Adrenal gland (tissue), 12 donors: Measurements from ENCODE around the gene GRIA2. TPM values are rescaled to one million over a fixed set of nuclear protein-coding genes. Genes with fewer than 3 reads are reported as not detected.

Experiments used
- DNase-seq, 7 donors: peaks; one replicate each; pipeline ENCODE4 v3.0.0-alpha.2; 2019 to 2020
- H3K27ac ChIP-seq, 5 donors: fragments of 200-600 bp; sonication (generic) in 4 of 5; 1 replicate in 3 of 5; 2 replicates in 2 of 5; pipeline versions ENCODE4 v1.5.1 to v1.8.0; 2016 to 2020; ENCODE audit warnings: mild to moderate bottlenecking in 1 of 5
- H3K27me3 ChIP-seq: fragments of 200-600 bp; 2 replicates; pipeline ENCODE4 v1.8.0; 2021
- H3K36me3 ChIP-seq, 2 donors: fragments of 200-600 bp; replicated peaks in 1 of 2; 1 replicate in 1 of 2; 2 replicates in 1 of 2; pipeline versions ENCODE4 v1.5.1 to v1.8.0; 2018 to 2022
- H3K4me1 ChIP-seq, 2 donors: fragments of 200-600 bp; replicated peaks in 1 of 2; 1 replicate in 1 of 2; 2 replicates in 1 of 2; pipeline versions ENCODE4 v1.5.1 to v1.8.0; 2018 to 2021
- H3K4me3 ChIP-seq, 4 donors: fragments of 200-600 bp; sonication (generic) in 3 of 4; one replicate each; pipeline ENCODE4 v1.5.1; 2016 to 2018
- H3K9me3 ChIP-seq, 3 donors: fragments of 200-600 bp; sonication (generic) in 1 of 3; replicated peaks in 1 of 3; 1 replicate in 2 of 3; 2 replicates in 1 of 3; pipeline versions ENCODE4 v1.5.1 to v1.8.0; 2016 to 2021
- CTCF ChIP-seq, 6 experiments: fragments of 450-650 bp in 4 of 6; fragments of 200-600 bp in 2 of 6; sonication (generic) in 1 of 6; IDR thresholded peaks; 1 replicate in 5 of 6; 2 replicates in 1 of 6; pipeline versions ENCODE4 v1.5.1 to v1.8.0; 2016 to 2021; ENCODE audit warnings: antibody characterized with exemption in 6 of 6, mild to moderate bottlenecking in 2 of 6, moderate library complexity in 1 of 6
- POLR2A ChIP-seq, 2 donors: fragments of 450-650 bp; IDR thresholded peaks; one replicate each; pipeline ENCODE4 v1.6.1; 2017; ENCODE audit warnings: antibody characterized with exemption in 2 of 2, mild to moderate bottlenecking in 2 of 2, moderate library complexity in 1 of 2
- WGBS, 4 donors: extraction: QIAGEN DNeasy Blood & Tissue Kit in 2 of 4; methylation state at CpG; one replicate each; pipeline versions ENCODE4 v1.1.5 to v1.1.7; 2013 to 2017; 5-methylcytosine and 5-hydroxymethylcytosine counted together
- intact Hi-C, 2 donors: fragments of 100-400 bp; cut with DNase I; formaldehyde crosslinking; loops; one replicate each; pipeline versions ENCODE4 v1.14.1 to v1.15.0; 2022 to 2023
- polyA plus RNA-seq, 3 donors: library from polyadenylated mRNA; stranded (reverse); fragments of 200-250 nt in 2 of 3; fragments of 350-450 nt in 1 of 3; fragmentation: Illumina TruSeq in 1 of 3; extraction: RNeasy Lipid Tissue Mini Kit (QIAGEN cat#74804) in 1 of 3; gene quantifications; one replicate each; pipeline ENCODE4 v1.2.3, GENCODE V29; 2013 to 2014
- small RNA-seq, 2 donors: library from RNA; depleted of rRNA; stranded (forward); fragments of <200 nt; gene quantifications; one replicate each; pipeline ENCODE3, GENCODE V24; 2016
- total RNA-seq, 9 donors: library from RNA; depleted of rRNA in 4 of 9; stranded (reverse); fragments of >200 nt in 4 of 9; fragments of 120-200 nt in 1 of 9; fragmentation: NEBNext Ultra II Directional in 1 of 9; extraction: Animal tissue kit (Norgen Biotek cat#: 25700) in 1 of 9; gene quantifications; one replicate each; pipeline versions ENCODE4 v1.1.0 to v1.2.4, GENCODE V29; 2013 to 2023
- donor health status: healthy with polysubstance abuse.
- donor health status: Bipolar disorder and iron deficiency.
- donor health status: DM: yes; HTN: yes; CAD: no.
- donor health status: DM: no; HTN: no; CAD: no.
- donor health status: DM: no; HTN: no; CAD: no.
- donor health status: DM: yes; HTN: yes; CAD: no.

GRIA2 gene
- total and polyA plus RNA-seq, 12 donors = 0.18 to 15.3 (median 3.6) TPM; not detected in 2

- Histone ChIP-seq H3K4me3 (no peak overlapping the region), H3K36me3 (no peaks in the 10 kb centered on the region), H3K27me3 (no peaks in the 10 kb centered on the region), H3K9me3 (no peaks in the 10 kb centered on the region), H3K27ac (no peak overlapping the region), H3K4me1 (no peaks in the 10 kb centered on the region)
- DNase-seq = no peak
- WGBS, 4 donors = 60 to 73% (median 67%) methylated on average over 3 of the region's 3 CpGs
- TF ChIP-seq CTCF (IDR thresholded peaks at IDR 0.05) (no peak), POLR2A (IDR thresholded peaks at IDR 0.05) (no peak)
- intact Hi-C loops = no loop called here
These were observed 151.6 kb downstream of the GRIA2 start for GRCh38 chr4:157372154-157372553.

GRCh38 chr4:157372567-157372966 lies 152.0 kb downstream of the GRIA2 start:
- Histone ChIP-seq H3K36me3 (no peaks in the 10 kb centered on the region), H3K4me3 (no peak overlapping the region), H3K27me3 (no peaks in the 10 kb centered on the region), H3K27ac (no peak overlapping the region), H3K4me1 (no peaks in the 10 kb centered on the region), H3K9me3 (no peaks in the 10 kb centered on the region)
- no peak for TF ChIP-seq CTCF (IDR thresholded peaks at IDR 0.05)
- TF ChIP-seq POLR2A (IDR thresholded peaks at IDR 0.05) = no peak
- intact Hi-C loops = no loop called here
- DNase-seq = no peak
- 77 to 85% (median 80%) methylated on average over 3 of the region's 3 CpGs for WGBS, 4 donors

- TF ChIP-seq CTCF (IDR thresholded peaks at IDR 0.05) (no peak), POLR2A (IDR thresholded peaks at IDR 0.05) (no peak)
- intact Hi-C loops = no loop called here
These were observed 169.2 kb downstream of the GRIA2 start for GRCh38 chr4:157389741-157390140.

GRCh38 chr4:157405070-157405469 lies 184.5 kb downstream of the GRIA2 start:
- no peaks in the 10 kb centered on the region for H3K27me3 ChIP-seq
- H3K4me1 ChIP-seq = no peaks in the 10 kb centered on the region
- no peak for DNase-seq
- H3K9me3 ChIP-seq = no peaks in the 10 kb centered on the region
- no peaks in the 10 kb centered on the region for H3K36me3 ChIP-seq
- intact Hi-C loops = no loop called here
- TF ChIP-seq POLR2A (IDR thresholded peaks at IDR 0.05) = no peak
- no peak for TF ChIP-seq CTCF (IDR thresholded peaks at IDR 0.05)
- H3K4me3 ChIP-seq = no peak overlapping the region
- no peak overlapping the region for H3K27ac ChIP-seq

More at GRCh38 chr4:157389741-157390140, 169.2 kb downstream of the GRIA2 start:
- Histone ChIP-seq H3K36me3 (no peaks in the 10 kb centered on the region), H3K9me3 (no peaks in the 10 kb centered on the region), H3K27ac (no peak overlapping the region), H3K4me1 (no peaks in the 10 kb centered on the region), H3K27me3 (no peaks in the 10 kb centered on the region), H3K4me3 (no peak overlapping the region)
- 50 to 72% (median 54%) methylated on average over 3 of the region's 3 CpGs for WGBS, 4 donors
- DNase-seq = no peak

Small RNAs within 50 kb of the gene (small RNA-seq; reads per million reads assigned to genes)
- 0 reads per million in 2 donors for gene RNU6-582P

Other genes starting within 250 kb of the GRIA2 start
- gene PDGFC, start 248.9 kb upstream of the GRIA2 start, total RNA-seq = 10 to 100 TPM in 8 of 9 donors, 1 to 10 TPM in 1; 8.1 to 77.2 (median 50.0) TPM
- 10 to 100 TPM in 1 of 3 donors, 1 to 10 TPM in 2; 6.0 to 18.2 (median 7.6) TPM for gene PDGFC, start 248.9 kb upstream of the GRIA2 start, polyA plus RNA-seq
- gene GLRB, start 144.6 kb upstream of the GRIA2 start, total RNA-seq = 10 to 100 TPM in 2 of 9 donors, 1 to 10 TPM in 7; 1.9 to 12.7 (median 6.3) TPM
- gene GLRB, start 144.6 kb upstream of the GRIA2 start, polyA plus RNA-seq = 1 to 10 TPM; 1.7 to 6.2 (median 1.9) TPM